WERI-Rb-1 (cell line): ENCODE data around the gene CDC42EP1.

Experiments used
- DNase-seq: peaks from one replicate; pipeline ENCODE4 v3.0.0-alpha.2; 2020
- H3K27ac ChIP-seq: fragments of 250-450 bp; sonication (Bioruptor Pico); 2 replicates; pipeline ENCODE4 v1.5.1; 2020; ENCODE audit warnings: mild to moderate bottlenecking, moderate library complexity
- H3K27me3 ChIP-seq: fragments of 250-450 bp; sonication (Bioruptor Pico); 2 replicates; pipeline ENCODE4 v1.5.1; 2021; ENCODE audit warnings: mild to moderate bottlenecking, low read depth, moderate library complexity; ENCODE audit not compliant: insufficient read depth, severe bottlenecking
- H3K36me3 ChIP-seq: fragments of 250-450 bp; sonication (Bioruptor Pico); 2 replicates; pipeline ENCODE4 v1.5.1; 2020; ENCODE audit warnings: mild to moderate bottlenecking, moderate library complexity
- H3K4me3 ChIP-seq: 2 replicates; pipeline ENCODE4 v1.5.1; 2011; ENCODE audit warnings: low read depth, mild to moderate bottlenecking, control low read depth, low read length
- H3K9me3 ChIP-seq: fragments of 250-450 bp; sonication (Bioruptor Pico); 2 replicates; pipeline ENCODE4 v1.5.1; 2021; ENCODE audit warnings: mild to moderate bottlenecking, moderate library complexity; ENCODE audit not compliant: severe bottlenecking
- TF ChIP-seq, protein P1 (sequence below): IDR thresholded peaks from 2 replicates; pipeline ENCODE4 v1.5.1; 2011; ENCODE audit warnings: low read depth, mild to moderate bottlenecking, control low read depth, inconsistent platforms, low read length

CDC42EP1 gene

DNA sequence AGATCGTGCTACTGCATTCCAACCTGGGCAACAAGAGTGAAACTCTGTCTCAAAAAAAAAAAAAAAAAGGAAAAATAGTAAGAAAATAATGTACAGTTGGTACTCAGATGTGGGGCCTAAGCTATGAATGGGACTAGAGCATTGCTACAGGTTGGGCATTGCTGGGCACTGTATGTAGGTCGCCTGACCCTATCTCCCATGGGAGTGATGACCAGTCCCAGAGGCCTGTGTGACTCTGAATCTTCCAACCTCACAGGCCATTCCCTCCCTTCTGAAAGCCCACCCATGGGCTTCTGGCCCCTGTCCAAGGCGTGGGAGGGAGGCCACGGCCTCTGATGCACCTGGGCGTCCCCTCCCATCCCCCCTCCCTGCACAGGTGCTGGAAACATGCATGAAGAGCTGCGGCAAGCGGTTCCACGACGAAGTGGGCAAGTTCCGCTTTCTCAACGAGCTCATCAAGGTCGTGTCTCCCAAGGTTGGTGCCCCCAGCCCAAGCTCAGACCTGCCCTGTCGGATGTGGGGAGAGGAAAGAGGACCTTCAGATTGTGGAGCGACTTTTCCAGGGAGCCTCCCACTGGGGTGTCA lies 57.9 kb downstream of the CDC42EP1 start:
- Histone ChIP-seq H3K36me3 (peaks cover 41% of the 10 kb centered on the region), H3K27ac (no peak overlapping the region), H3K9me3 (no peaks in the 10 kb centered on the region), H3K4me3 (no peak overlapping the region), H3K27me3 (no peaks in the 10 kb centered on the region)
- no peak for DNase-seq
- TF ChIP-seq, protein P1, sequence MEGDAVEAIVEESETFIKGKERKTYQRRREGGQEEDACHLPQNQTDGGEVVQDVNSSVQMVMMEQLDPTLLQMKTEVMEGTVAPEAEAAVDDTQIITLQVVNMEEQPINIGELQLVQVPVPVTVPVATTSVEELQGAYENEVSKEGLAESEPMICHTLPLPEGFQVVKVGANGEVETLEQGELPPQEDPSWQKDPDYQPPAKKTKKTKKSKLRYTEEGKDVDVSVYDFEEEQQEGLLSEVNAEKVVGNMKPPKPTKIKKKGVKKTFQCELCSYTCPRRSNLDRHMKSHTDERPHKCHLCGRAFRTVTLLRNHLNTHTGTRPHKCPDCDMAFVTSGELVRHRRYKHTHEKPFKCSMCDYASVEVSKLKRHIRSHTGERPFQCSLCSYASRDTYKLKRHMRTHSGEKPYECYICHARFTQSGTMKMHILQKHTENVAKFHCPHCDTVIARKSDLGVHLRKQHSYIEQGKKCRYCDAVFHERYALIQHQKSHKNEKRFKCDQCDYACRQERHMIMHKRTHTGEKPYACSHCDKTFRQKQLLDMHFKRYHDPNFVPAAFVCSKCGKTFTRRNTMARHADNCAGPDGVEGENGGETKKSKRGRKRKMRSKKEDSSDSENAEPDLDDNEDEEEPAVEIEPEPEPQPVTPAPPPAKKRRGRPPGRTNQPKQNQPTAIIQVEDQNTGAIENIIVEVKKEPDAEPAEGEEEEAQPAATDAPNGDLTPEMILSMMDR: no peak

DNA sequence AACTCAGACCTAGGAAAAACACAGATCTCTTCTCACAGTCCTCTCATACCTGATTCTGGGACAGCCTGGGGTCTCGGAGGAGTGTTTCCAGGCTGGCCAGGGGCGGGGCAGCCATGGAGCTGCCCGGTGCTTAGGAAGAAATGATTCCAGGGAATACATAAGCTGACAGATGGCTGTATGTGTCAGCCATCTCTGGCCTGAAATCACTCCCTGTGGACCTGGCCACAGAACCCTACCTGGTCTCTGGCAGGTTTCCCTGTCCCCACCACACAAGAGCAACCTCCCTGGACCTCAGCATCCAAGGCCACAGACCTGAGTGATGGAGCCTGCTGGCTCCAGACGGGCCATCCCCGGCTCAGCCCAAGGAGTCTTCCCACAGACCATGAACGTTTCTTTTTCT lies 58.4 kb downstream of the CDC42EP1 start:
- Histone ChIP-seq H3K4me3 (no peak overlapping the region), H3K27me3 (no peaks in the 10 kb centered on the region), H3K36me3 (peaks cover 44% of the 10 kb centered on the region), H3K27ac (no peak overlapping the region), H3K9me3 (no peaks in the 10 kb centered on the region)
- no peak for DNase-seq
- TF ChIP-seq, protein P1: no peak
